Large intestine (tissue), 3 donors: ENCODE measurements around the gene SLC22A8. TPM values are rescaled to one million over a fixed set of nuclear protein-coding genes. Genes with fewer than 3 reads are reported as not detected.

Experiments
- DNase-seq, 2 donors: peaks; one replicate each; pipeline versions ENCODE4 v3.0.0 to v3.0.0-alpha.2; 2013
- H3K27ac ChIP-seq: one replicate; pipeline ENCODE4 v1.5.1; 2013; ENCODE audit warnings: low read length
- H3K27me3 ChIP-seq: 2 replicates; pipeline ENCODE4 v1.6.1; 2013; ENCODE audit warnings: low read length; ENCODE audit not compliant: control insufficient read depth, insufficient read depth
- H3K36me3 ChIP-seq: 2 replicates; pipeline ENCODE4 v1.6.1; 2013; ENCODE audit warnings: low read length; ENCODE audit not compliant: control insufficient read depth, insufficient read depth
- H3K4me1 ChIP-seq: one replicate; pipeline ENCODE4 v1.6.1; 2013; ENCODE audit warnings: low read length; ENCODE audit not compliant: control insufficient read depth, insufficient read depth
- H3K4me3 ChIP-seq: one replicate; pipeline ENCODE4 v1.5.1; 2013; ENCODE audit warnings: low read length
- H3K9me3 ChIP-seq: one replicate; pipeline ENCODE4 v1.6.1; 2013; ENCODE audit warnings: mild to moderate bottlenecking, low read depth, low read length, moderate library complexity; ENCODE audit not compliant: control insufficient read depth
- WGBS: methylation state at CpG from one replicate; pipeline ENCODE4 v1.1.5; 2013; ENCODE audit warnings: low lambda C conversion rate; ENCODE audit not compliant: insufficient coverage; 5-methylcytosine and 5-hydroxymethylcytosine counted together
- polyA plus RNA-seq: library from polyadenylated mRNA; unstranded; fragments of 120-200 nt; gene quantifications from one replicate; pipeline ENCODE4 v1.2.1, GENCODE V29; 2013

SLC22A8 gene
- polyA plus RNA-seq, 1 donor = 0.07 TPM

- Histone ChIP-seq H3K9me3 (no peaks in the 10 kb centered on the region), H3K36me3 (no peaks in the 10 kb centered on the region), H3K27ac (no peak overlapping the region), H3K4me1 (no peaks in the 10 kb centered on the region), H3K4me3 (no peak overlapping the region), H3K27me3 (no peaks in the 10 kb centered on the region)
- no CpG with 5 or more reads among the region's 8 CpGs for WGBS
- DNase-seq = no peak
Observed at GRCh38 chr11:63017306-63017974, 1.8 kb upstream of the SLC22A8 start.

GRCh38 chr11:63014408-63015055 lies 1.1 kb downstream of the SLC22A8 start:
- no peak for DNase-seq
- H3K27ac ChIP-seq = no peak overlapping the region

GRCh38 chr11:63012839-63013238 lies 2.8 kb downstream of the SLC22A8 start:
- DNase-seq = no peak
- Histone ChIP-seq H3K9me3 (no peaks in the 10 kb centered on the region), H3K27ac (no peak overlapping the region), H3K4me1 (peaks cover 3% of the 10 kb centered on the region), H3K4me3 (no peak overlapping the region), H3K36me3 (no peaks in the 10 kb centered on the region), H3K27me3 (no peaks in the 10 kb centered on the region)
- WGBS = no CpG with 5 or more reads among the region's 1 CpG

More at GRCh38 chr11:63014408-63015055, 1.1 kb downstream of the SLC22A8 start:
- Histone ChIP-seq H3K36me3 (no peaks in the 10 kb centered on the region), H3K27me3 (no peaks in the 10 kb centered on the region), H3K4me1 (no peaks in the 10 kb centered on the region), H3K4me3 (no peak overlapping the region), H3K9me3 (no peaks in the 10 kb centered on the region)
- no CpG with 5 or more reads among the region's 13 CpGs for WGBS

- H3K27me3 ChIP-seq = no peaks in the 10 kb centered on the region
- H3K36me3 ChIP-seq = no peaks in the 10 kb centered on the region
- WGBS = no CpG with 5 or more reads among the region's 11 CpGs
- peak in 1 of 2 donors; percentile 34 for DNase-seq
- H3K4me3 ChIP-seq = no peak overlapping the region
- H3K4me1 ChIP-seq = peaks cover 3% of the 10 kb centered on the region
- H3K27ac ChIP-seq = no peak overlapping the region
- H3K9me3 ChIP-seq = no peaks in the 10 kb centered on the region
Observed at GRCh38 chr11:63012430-63012829, 3.2 kb downstream of the SLC22A8 start.

- no CpG with 5 or more reads among the region's 5 CpGs for WGBS
- H3K4me3 ChIP-seq = no peak overlapping the region
Observed at GRCh38 chr11:63010934-63011439, 4.7 kb downstream of the SLC22A8 start.

GRCh38 chr11:63007920-63008319 lies 7.7 kb downstream of the SLC22A8 start:
- no peaks in the 10 kb centered on the region for H3K36me3 ChIP-seq
- H3K4me1 ChIP-seq = peaks cover 8% of the 10 kb centered on the region
- DNase-seq = peak in 1 of 2 donors; percentile 38
- H3K4me3 ChIP-seq = no peak overlapping the region
- no peaks in the 10 kb centered on the region for H3K27me3 ChIP-seq
- no peaks in the 10 kb centered on the region for H3K9me3 ChIP-seq
- no peak overlapping the region for H3K27ac ChIP-seq
- WGBS = no CpG with 5 or more reads among the region's 5 CpGs

More at GRCh38 chr11:63010934-63011439, 4.7 kb downstream of the SLC22A8 start:
- DNase-seq = no peak
- no peaks in the 10 kb centered on the region for H3K36me3 ChIP-seq
- peaks cover 3% of the 10 kb centered on the region for H3K4me1 ChIP-seq
- no peak overlapping the region for H3K27ac ChIP-seq
- H3K27me3 ChIP-seq = no peaks in the 10 kb centered on the region
- no peaks in the 10 kb centered on the region for H3K9me3 ChIP-seq

- Histone ChIP-seq H3K27me3 (no peaks in the 10 kb centered on the region), H3K4me3 (no peak overlapping the region), H3K4me1 (peaks cover 5% of the 10 kb centered on the region), H3K36me3 (no peaks in the 10 kb centered on the region), H3K9me3 (no peaks in the 10 kb centered on the region), H3K27ac (no peak overlapping the region)
- no peak for DNase-seq
- WGBS = no CpG with 5 or more reads among the region's 9 CpGs
Observed at GRCh38 chr11:63001456-63001855, 14.2 kb downstream of the SLC22A8 start.

GRCh38 chr11:62999649-63000048 lies 16.0 kb downstream of the SLC22A8 start:
- no CpG with 5 or more reads among the region's 7 CpGs for WGBS
- Histone ChIP-seq H3K36me3 (no peaks in the 10 kb centered on the region), H3K4me1 (peaks cover 5% of the 10 kb centered on the region), H3K4me3 (no peak overlapping the region), H3K27me3 (peaks cover 4% of the 10 kb centered on the region), H3K27ac (no peak overlapping the region), H3K9me3 (no peaks in the 10 kb centered on the region)
- DNase-seq = no peak

GRCh38 chr11:62999156-62999555 lies 16.5 kb downstream of the SLC22A8 start:
- peaks cover 5% of the 10 kb centered on the region for H3K27me3 ChIP-seq
- DNase-seq = no peak
- H3K9me3 ChIP-seq = no peaks in the 10 kb centered on the region
- no peak overlapping the region for H3K27ac ChIP-seq
- H3K4me1 ChIP-seq = peaks cover 5% of the 10 kb centered on the region
- WGBS = no CpG with 5 or more reads among the region's 5 CpGs
- H3K4me3 ChIP-seq = no peak overlapping the region
- no peaks in the 10 kb centered on the region for H3K36me3 ChIP-seq

- Histone ChIP-seq H3K36me3 (no peaks in the 10 kb centered on the region), H3K4me1 (no peaks in the 10 kb centered on the region), H3K4me3 (no peak overlapping the region), H3K27ac (no peak overlapping the region), H3K27me3 (peaks cover 5% of the 10 kb centered on the region), H3K9me3 (no peaks in the 10 kb centered on the region)
- no peak for DNase-seq
- WGBS = no CpG with 5 or more reads among the region's 1 CpG
Observed at GRCh38 chr11:62996271-62996670, 19.4 kb downstream of the SLC22A8 start.
